DMS114 treated with DMSO at 0.1 percent for 48 hours (cell line): Measurements from ENCODE around the gene DUSP1.

Source experiments
- DNase-seq: peaks from one replicate; lab custom pipeline; 2025; ENCODE audit not compliant: unreplicated experiment; lab: John Stamatoyannopoulos, UW

DUSP1 gene

DNA sequence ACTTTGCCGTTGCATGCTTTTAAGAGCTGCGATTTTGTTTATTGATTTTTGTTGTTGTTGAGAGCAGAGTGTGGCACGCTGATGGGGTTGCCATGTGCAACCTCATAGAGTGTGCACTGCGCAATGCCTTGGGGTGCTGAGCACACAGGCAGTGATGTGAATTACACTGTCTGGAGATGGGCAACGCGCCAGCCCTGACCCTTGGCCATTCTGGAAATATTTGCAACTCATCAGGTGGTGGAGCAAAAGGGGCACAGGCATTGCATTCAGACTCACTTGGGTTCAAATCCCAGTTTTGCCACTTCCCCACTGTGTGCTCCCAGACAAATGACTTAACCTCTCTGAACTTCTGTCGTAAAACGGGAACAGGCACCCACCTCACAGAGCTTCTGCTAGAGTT is 25.6 kb downstream of the DUSP1 start:
- no peak for DNase-seq

DNA sequence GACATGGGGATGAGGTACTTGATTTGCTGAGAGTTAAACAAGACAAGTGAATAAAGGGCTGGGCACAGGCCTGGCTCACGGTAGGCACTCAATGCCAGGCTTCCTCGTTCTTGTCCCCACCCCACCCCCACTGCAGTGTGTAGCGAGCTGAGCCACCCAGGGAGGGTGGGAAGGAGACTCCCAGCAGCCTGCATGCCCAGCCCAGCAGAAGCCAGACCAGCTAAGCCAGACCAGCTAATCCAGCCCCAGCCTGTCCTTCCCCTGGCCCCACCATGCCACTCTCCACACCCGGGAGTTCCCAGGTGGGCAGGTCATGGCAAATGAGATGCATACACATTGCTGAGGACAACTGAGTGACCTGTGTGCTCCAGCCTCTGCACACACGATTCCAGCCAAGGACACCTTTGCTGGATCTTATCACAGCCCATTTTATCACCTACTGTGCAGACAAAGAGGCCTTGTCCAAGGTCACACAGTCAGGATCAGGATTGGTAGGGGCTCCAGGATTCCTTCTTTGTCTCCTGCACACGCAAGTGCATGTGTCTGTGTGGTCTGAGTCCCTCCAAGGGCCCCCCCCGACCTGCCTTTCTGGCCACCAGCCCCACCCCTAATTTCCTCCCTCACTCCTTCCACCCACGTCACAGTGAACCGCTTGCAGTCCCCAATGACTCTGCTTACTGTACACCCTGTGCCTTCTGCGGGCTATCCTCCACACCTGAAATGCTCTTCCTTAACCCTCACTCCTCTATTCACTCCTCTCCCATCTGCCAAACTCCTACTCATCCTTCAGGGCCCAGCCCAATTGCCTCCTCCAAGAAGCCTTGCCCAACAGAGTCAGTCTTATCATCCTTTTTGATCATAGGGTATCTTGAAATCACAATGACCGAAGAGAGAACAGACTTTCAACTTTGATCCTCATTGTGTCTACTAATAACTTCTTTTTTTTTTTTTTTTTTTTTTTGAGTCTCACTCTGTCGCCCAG is 26.6 kb downstream of the DUSP1 start:
- DNase-seq = no peak

DNA sequence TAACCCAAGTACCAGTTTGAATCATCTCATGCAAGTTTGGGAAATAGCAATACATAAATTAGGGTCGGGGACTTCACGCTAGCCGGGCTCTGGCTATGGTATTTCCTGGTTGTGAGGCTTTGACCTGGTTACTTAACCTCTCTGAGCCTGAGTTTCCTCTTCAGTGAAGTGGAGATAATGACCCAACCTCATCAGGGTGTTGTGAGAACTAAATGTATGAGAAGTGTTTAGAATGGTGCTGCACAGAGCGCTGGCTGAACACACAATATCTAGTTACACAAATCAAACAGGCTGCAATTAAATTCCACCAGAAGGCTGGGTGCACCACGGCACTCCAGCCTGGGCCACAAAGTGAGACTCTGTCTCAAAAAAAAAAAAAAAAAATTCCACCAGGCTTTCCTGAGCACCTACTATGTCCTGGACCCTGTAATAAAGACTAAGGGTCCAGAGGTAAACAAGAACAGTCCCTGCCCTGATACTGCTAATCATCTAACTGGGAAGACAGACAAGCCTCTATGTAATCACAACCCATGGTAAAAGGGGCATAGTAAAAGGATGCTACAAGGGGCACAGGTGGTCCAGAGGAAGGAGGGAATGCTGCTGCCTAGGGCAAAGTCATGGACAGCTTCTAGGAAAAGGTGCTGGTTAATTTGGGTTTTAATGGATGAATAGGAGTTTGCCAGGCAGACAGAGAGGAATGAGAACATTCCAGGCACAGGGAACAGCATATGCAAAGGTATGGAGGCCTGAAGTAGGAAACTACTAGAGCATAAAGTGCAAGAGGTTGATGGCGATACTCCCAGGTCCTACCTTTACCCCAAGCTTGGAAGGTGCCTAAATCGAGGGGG is 27.7 kb downstream of the DUSP1 start:
- no peak for DNase-seq

DNA sequence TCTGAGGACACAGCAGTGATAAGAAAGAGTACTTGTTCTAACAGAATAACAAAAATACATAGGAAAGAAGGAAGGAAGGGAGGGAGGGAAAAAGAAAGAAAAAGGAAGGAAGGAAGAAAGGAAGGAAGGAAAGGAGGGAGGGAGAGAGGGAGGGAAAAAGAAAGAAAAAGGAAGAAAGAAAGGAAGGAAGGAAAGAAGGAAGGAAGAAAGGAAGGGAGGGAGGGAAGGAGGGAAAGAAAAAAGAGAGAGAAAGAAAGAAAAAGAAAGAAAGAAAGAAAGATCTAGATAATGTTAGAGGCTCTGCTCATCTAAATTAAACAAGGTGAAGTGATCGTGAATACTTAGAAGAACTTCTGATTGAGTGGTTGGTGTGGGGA is 29.8 kb downstream of the DUSP1 start:
- no peak for DNase-seq

DNA sequence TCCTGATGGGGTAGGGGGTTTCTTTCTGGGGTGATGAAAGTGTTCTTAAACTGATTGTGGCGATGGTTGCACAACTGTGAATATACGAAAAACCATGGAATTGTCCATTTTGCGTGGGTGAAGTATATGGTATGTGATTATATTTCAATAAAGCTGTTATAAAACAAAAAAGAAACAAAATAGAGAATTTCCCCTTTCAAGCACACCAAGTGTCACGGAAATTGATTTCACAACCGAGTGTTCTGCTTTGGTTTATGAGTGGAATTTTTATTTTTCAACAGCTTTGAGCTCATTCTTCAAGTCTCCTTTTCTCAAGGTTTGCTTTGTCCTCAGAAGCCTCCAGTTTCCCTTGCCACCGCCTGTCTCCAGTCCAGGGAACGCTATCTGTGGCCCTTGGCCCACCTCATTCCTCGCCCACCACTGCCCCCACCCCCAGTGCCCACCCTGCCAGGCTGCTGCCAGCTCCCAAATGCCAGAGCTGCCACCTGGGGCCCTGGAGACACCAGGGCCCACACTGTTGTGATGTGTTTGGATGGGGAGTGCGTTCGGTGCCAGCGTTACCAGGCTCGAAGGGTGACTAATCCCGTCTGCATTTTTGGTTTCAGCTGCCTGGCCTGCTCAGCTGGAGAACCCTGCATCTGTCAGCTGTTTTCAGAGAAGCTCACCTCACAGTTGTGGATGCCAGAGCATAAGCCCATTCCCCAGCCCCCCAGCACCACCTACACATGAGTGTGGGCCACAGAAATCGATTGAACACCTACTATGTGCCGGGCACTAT is 30.4 kb downstream of the DUSP1 start:
- DNase-seq = no peak

DNA sequence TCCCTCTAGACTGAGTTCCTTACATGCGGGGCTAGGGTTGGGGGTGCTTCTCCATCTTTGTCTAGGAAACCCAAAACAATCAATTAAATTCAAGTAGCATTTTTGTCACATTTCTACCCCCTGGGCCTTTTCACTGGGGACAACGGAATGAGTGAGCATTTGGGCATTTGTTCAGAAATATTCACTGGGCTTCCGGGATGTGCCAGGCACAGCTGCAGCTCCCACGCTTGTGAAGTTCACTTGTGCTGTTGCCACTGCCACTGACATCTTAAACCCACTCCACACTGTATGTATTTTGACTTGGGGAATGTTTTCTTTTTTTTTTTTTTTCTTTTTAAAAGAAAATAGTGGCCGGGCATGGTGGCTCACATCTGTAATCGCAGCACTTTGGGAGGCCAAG is 31.6 kb downstream of the DUSP1 start:
- no peak for DNase-seq

DNA sequence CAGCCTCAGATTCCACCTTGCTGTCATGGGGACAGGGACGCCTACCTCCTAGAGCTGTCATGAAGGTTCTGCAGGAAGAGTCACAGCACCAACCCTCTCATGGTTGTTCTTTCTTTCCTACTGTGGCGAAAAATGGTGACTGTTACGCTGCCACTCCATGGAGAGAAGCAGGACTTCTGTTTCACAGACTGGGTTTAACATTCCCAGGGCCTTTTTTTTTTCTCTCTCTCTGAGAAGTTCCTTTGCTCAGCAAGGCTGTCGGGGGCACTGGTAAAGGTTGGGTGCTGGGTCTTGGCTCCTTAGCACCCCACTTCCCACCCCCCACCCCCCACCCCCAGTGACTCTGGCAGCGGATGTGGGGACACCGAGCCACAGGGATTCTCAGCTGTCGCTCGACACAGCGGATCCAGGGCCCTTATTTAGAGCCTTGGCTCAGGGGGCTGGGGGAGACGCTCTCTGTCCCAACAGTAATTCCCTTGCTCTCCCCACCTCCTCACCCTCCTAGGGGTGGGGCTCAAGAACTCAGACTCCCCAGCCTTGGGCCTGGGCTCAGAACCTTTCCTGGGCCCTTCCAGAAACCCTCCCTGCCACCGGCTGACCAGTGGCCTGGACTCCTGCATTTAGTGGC is 34.4 kb downstream of the DUSP1 start:
- DNase-seq = no peak

DNA sequence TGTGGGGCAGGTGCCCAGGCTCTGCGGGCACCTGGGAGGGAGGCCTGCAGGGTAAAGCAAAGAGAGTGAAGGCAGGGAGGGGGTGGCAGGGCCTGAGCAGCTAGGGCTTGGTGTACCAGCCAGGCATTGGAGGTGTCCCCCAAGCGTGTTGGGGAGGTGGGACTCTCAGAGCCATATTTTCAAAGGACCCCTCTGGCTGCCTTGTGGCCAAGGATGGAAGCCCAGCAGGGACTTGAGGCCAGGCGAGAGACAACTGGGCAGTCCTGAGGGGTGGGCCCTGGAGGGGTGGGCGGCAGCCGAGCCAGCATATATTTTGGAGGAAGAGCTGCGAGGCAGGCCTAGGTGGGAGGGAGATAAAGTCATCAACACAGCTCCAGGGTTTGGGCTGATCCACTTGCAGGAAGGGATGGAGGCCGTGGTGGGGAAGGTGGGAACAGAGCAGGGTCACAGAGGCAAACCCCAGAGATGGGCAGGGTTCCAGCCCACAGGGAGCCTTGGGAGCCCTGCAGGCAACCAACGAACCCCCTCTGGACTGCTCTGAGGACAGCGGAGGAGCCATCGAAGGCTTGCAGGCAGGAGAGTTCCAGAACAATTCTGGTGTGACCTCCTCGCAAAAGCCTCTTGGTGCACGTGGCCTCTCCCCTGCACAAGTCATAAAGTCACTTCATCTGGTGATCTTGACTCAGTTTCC is 35.7 kb downstream of the DUSP1 start:
- DNase-seq = no peak

DNA sequence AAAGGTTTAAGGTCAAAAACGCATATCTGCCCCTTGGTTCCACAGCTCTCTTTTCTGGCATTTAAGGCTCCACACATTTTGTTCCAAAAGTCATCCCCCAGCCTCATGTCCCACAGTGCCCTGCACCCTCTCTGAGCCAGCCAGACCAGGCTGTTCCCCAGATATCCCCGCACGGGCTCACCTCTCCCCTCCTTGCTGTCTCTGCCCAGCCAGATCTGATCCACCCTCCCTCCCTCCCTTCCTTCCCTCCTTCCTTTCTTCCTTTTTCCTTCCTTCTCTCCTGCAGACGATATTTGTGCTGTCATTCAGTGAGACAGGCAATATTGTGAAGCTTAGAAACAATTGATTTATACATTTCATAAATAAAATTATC is 37.0 kb downstream of the DUSP1 start:
- no peak for DNase-seq

DNA sequence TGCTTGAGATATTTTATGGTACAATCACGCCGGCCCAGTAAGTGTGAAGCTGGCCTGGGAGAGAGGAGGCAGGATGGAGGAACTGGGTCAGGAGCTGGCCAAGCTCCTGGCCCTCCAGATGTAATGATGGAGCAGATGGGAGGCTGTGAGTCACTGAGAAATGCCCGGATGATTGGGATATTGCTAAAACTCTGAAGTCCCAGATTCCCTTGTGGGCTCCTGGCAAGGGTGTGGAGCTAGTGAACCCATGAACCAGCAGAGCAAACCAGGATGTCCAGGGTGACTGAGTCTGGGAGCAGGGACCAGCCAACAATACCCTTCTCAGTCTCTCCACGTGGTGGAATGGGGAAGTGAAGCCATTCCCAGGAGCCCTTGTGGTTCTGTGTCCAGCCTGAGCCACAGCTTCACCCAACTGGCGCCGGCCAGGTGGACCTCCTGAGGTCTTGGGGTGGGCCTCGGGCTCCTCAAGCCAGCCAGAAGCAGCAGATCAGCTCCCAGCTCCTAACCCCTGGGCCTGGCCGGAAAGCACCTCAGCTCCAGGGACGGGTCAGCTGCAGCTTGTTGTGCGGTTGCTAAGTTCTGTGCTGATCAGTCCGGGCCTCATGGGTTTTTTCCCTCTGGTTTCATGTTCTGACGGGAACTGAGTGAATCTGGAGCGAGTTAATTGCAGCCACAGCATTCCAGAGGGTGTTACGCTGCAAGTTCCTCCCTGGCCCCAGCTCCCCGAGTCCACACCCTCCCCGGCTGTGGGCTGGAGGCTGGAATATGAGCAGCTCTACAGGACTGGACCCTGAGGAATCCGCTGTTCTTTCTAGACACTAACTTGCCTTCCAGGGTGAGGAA is 37.6 kb downstream of the DUSP1 start:
- no peak for DNase-seq

DNA sequence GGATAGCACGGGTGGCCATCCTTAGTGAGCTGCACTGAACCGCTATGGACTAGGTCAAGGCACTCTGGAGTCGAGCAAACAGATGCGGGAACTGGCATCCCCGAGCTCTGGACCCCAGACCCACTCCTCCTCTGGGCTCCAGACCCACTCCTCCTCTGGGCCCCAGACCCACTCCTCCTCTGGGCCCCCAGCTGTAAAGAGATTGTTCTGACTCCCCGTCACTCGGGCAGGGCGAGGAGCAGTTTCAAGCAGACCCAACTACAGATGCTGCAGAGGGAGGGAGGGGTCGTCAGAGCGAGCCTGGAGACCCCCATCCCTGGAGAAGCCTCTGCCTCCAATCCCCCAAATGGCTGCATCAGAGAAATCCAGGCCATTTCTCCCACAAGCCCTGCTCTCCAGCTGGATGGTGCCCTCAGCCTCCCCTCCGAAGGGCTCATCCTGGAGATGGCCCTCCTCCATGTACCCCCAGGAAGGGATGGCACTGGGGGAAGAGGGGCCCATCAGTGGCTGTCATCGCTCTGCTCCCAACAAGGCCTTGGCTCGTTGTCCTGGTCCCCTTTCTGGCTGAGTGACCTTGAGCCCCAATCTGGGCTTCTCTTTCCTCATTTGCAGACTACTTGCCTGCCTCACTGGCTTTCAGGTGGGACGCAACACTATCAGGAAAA is 38.7 kb downstream of the DUSP1 start:
- DNase-seq = no peak

DNA sequence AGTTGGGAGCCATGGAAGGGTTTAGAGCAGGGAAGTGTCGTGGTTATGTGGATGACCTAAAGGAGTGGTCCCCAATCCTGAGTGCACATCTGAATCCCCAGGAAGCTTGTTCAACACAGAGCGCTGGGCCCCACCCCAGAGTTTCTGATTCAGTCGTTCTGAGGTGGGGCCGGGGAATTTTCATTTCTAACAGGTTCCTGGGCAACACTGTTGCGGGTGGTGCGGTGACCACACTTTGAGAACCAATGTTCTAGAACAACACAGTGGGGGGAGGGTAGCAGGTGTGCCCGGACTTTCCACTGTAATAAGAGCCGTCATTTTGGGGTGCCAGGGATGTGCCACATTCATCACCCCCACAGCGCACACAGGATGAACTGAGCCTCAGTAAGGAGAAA is 39.3 kb downstream of the DUSP1 start:
- no peak for DNase-seq

DNA sequence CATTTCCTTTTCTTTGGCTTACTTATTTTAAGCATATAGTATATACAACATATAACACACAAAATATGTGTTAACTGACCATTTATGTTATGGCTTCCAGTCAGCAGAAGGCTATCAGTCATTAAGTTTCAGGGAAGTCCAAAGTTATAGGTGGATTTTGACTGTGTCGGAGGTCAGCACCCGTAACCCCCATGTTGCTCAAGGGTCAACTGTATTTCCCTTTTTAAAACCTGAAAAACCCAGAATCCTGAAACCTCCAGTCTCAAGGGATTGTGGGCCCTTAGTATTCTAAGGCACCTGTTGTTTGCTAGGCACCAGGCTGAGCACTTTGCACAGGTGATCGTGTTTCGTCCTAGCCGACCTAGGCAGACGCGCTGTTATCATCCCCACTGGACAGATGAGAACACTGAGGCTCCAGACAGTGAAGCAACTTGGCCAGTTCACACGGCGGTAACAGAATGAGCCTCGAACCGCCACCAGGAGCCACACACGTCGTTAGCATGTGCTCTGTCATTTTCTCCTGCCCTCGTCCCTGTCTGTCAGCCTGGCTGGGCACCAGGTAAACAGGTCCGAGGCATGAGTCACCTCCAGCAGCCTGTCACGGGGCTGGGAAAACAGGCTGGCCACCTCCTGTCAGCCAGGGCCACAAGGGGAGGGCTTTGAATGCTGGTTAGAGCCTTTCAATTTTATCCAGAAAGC is 39.9 kb downstream of the DUSP1 start:
- no peak for DNase-seq

DNA sequence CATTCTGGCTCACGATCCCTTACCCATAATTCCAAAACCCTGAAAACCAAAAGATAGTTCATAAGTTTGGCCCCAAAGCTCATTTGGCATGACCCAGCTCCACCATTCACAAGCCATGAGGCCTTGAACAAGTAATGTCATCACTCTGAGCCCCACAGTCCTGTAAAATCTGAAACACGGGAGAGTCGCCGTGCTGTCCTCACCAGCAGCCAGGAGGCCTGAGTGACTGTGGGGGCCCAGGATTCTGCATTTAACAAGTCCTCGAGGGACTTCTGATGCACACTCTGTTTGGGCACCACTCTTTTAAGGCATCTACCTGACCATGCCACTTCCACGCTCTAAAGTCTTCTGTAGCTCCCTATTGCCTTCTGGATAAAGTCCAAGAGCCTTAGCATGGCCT is 40.8 kb downstream of the DUSP1 start:
- DNase-seq = no peak

DNA sequence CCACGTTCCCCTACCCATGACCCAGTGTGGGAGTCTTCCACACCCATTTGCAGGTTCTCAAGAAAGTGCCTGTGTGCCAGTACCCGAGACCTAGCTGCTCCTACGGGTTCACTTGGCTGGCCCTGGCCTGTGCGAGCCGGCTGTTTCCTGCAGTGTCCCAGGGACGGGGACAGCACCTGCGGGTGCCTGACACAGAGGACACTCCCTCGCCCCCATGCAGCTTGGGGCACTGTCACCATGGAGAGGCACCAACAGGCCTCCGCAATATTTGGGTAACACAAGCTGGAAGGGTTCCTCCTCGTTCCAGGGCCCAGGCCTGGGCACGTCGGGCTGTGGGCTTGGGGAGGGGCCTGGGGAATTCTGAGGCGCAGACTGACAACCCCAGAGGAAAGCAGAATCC is 41.4 kb downstream of the DUSP1 start:
- DNase-seq = no peak

DNA sequence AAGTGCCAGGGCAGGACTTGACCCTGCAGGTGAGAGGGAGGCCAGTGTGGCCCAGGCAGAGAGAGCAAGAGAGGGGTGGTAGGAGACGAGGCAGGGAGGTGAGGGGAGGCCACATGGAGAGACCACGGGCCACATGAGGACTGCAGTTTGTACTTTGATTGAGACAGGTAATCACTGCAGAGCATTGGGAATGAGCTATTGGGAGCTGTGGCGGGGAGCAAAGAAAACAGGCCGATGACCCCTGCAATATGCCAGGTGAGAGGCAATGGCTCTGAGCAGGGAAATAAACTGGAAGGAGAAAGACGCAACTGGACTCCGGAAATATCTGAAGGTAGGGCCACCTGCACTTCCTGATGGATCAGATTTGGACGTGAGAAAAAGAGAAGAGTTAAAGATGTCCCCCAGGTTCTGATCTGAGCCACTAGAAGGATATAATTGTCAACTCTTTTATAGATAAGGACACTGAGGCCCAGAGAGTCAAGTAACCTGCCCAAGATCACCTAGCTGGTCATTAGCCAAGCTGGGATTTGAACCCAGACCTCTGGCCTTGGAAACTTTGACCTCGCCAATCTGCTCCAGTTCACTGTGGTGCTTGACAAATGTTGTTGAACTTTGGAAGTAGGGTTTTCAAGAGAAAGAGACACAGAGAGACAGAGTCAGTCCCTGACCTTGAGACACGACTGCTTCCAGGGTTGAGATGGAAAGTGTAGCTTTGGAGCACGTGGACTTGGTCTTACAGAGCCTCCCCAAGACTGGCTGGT is 42.3 kb downstream of the DUSP1 start:
- DNase-seq = no peak

DNA sequence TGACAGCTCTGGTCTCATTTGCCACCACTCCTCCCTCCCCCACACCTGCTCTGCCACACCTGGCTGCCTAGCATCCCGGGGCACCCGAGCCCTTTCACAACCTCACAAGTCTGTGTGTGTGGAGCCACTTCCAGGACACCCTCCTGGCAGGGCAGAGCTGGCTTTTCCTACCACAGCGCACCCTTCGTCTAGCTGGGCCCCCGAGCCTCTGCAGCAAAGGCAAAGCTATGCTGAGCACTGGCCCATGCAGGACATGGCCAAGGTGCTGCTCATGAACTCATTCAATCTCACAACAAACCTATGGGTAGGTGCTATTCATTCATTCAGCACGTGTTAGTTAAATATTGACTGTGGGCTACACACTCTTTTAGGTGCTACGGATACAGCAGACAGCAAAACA is 43.4 kb downstream of the DUSP1 start:
- no peak for DNase-seq

DNA sequence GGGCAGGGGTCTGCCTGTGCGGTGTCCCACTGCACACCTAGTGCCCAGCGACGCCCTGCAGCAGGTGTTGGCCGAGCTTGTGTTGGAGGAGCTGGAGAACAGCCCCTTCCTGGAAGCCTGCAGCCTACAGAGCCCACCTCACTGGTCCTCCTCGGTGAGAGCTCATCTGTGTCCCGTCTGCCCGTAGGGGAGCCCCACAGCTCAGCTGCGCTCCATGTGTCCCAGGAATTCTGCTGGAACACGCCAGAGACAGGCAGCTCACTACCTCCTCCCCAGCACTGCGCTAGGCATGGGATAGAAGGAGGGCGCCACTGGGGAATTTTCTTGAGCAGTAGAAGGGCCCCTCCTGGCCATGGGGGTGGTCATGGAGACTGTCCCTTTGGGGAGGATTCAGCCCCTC is 44.0 kb downstream of the DUSP1 start:
- DNase-seq = no peak
